Tibial nerve (tissue), 4 donors: ENCODE results near the gene RBFOX1. TPM values are rescaled to one million over a fixed set of nuclear protein-coding genes. Genes with fewer than 3 reads are reported as not detected.

ENCODE experiments used
- DNase-seq, 2 donors: peaks; one replicate each; pipeline ENCODE4 v3.0.0-alpha.2; 2019; ENCODE audit warnings: low spot score in 2 of 2
- H3K27ac ChIP-seq, 4 donors: fragments of 200-600 bp; sonication (generic) in 3 of 4; one replicate each; pipeline ENCODE4 v1.5.1; 2017 to 2019; ENCODE audit warnings: mild to moderate bottlenecking in 1 of 4
- H3K27me3 ChIP-seq, 2 donors: fragments of 200-600 bp; sonication (generic) in 1 of 2; one replicate each; pipeline versions ENCODE4 v1.5.1 to v1.6.0; 2017 to 2019
- H3K36me3 ChIP-seq, 3 donors: fragments of 200-600 bp; sonication (generic); one replicate each; pipeline ENCODE4 v1.5.1; 2018 to 2019
- H3K4me1 ChIP-seq, 4 donors: fragments of 200-600 bp; sonication (generic) in 3 of 4; one replicate each; pipeline ENCODE4 v1.5.1; 2017 to 2019
- H3K4me3 ChIP-seq, 4 donors: fragments of 200-600 bp; sonication (generic) in 3 of 4; one replicate each; pipeline ENCODE4 v1.5.1; 2017 to 2019; ENCODE audit warnings: mild to moderate bottlenecking in 1 of 4, moderate library complexity in 1 of 4
- H3K9me3 ChIP-seq, 4 donors: fragments of 200-600 bp; sonication (generic) in 3 of 4; one replicate each; pipeline ENCODE4 v1.5.1; 2017 to 2019
- EP300 ChIP-seq, 2 donors: sonication (generic); formaldehyde crosslinking; IDR thresholded peaks; one replicate each; pipeline ENCODE4 v1.6.1; 2017; ENCODE audit warnings: antibody characterized with exemption in 2 of 2, mild to moderate bottlenecking in 1 of 2
- POLR2A ChIP-seq, 2 donors: fragments of 450-650 bp; IDR thresholded peaks; one replicate each; pipeline ENCODE4 v1.6.1; 2017; ENCODE audit warnings: antibody characterized with exemption in 2 of 2, mild to moderate bottlenecking in 2 of 2, moderate library complexity in 2 of 2
- WGBS, 2 donors: methylation state at CpG; one replicate each; pipeline ENCODE4 v1.1.5; 2018; 5-methylcytosine and 5-hydroxymethylcytosine counted together
- total RNA-seq, 4 donors: library from RNA; depleted of rRNA; stranded (reverse); fragments of >200 nt; gene quantifications; one replicate each; pipeline ENCODE4 v1.1.0, GENCODE V29; 2016
- TF ChIP-seq, protein P1 (sequence below), 5 experiments: fragments of 200-600 bp in 3 of 5; fragments of 450-650 bp in 2 of 5; sonication (generic) in 3 of 5; IDR thresholded peaks; one replicate each; pipeline ENCODE4 v1.5.1; 2016 to 2019; ENCODE audit warnings: antibody characterized with exemption in 5 of 5, mild to moderate bottlenecking in 3 of 5, moderate library complexity in 2 of 5

RBFOX1 gene
- total RNA-seq, 4 donors from 2014 or later = 0.22 to 2.1 (median 1.3) TPM; not detected in 1

- no peak for DNase-seq
- H3K27ac ChIP-seq = no peak overlapping the region
- no peaks in the 10 kb centered on the region for H3K9me3 ChIP-seq
- H3K4me1 ChIP-seq = no peaks in the 10 kb centered on the region
- no peak for TF ChIP-seq POLR2A (IDR thresholded peaks at IDR 0.05)
- TF ChIP-seq EP300 (IDR thresholded peaks at IDR 0.05) = no peak
- TF ChIP-seq, protein P1, sequence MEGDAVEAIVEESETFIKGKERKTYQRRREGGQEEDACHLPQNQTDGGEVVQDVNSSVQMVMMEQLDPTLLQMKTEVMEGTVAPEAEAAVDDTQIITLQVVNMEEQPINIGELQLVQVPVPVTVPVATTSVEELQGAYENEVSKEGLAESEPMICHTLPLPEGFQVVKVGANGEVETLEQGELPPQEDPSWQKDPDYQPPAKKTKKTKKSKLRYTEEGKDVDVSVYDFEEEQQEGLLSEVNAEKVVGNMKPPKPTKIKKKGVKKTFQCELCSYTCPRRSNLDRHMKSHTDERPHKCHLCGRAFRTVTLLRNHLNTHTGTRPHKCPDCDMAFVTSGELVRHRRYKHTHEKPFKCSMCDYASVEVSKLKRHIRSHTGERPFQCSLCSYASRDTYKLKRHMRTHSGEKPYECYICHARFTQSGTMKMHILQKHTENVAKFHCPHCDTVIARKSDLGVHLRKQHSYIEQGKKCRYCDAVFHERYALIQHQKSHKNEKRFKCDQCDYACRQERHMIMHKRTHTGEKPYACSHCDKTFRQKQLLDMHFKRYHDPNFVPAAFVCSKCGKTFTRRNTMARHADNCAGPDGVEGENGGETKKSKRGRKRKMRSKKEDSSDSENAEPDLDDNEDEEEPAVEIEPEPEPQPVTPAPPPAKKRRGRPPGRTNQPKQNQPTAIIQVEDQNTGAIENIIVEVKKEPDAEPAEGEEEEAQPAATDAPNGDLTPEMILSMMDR (IDR thresholded peaks at IDR 0.05) = no peak
- no peak overlapping the region for H3K4me3 ChIP-seq
- no peaks in the 10 kb centered on the region for H3K27me3 ChIP-seq
- WGBS, 2 donors = 89 to 92% methylated on average over 3 of the region's 3 CpGs
- H3K36me3 ChIP-seq = no peaks in the 10 kb centered on the region
These were observed 171.0 kb downstream of the RBFOX1 start for GRCh38 chr16:7503666-7504065.

- H3K4me1 ChIP-seq = no peaks in the 10 kb centered on the region
- whole genome bisulfite sequencing, 2 donors = 85 to 86% methylated on average over 8 of the region's 8 CpGs
- no peaks in the 10 kb centered on the region for H3K9me3 ChIP-seq
- H3K27me3 ChIP-seq = no peaks in the 10 kb centered on the region
- H3K27ac ChIP-seq = no peak overlapping the region
- TF ChIP-seq, protein P1 (IDR thresholded peaks at IDR 0.05) = no peak
- TF ChIP-seq EP300 (IDR thresholded peaks at IDR 0.05) (no peak), POLR2A (IDR thresholded peaks at IDR 0.05) (no peak)
- no peaks in the 10 kb centered on the region for H3K36me3 ChIP-seq
- no peak for DNase-seq
- no peak overlapping the region for H3K4me3 ChIP-seq
These were observed 172.2 kb downstream of the RBFOX1 start for GRCh38 chr16:7504844-7505243.

- TF ChIP-seq POLR2A (IDR thresholded peaks at IDR 0.05) = no peak
- TF ChIP-seq EP300 (IDR thresholded peaks at IDR 0.05) = no peak
- TF ChIP-seq, protein P1 (IDR thresholded peaks at IDR 0.05) = no peak
- no peaks in the 10 kb centered on the region for H3K36me3 ChIP-seq
- H3K4me1 ChIP-seq = no peaks in the 10 kb centered on the region
- 76 to 81% methylated on average over 4 of the region's 4 CpGs for WGBS, 2 donors
- H3K27me3 ChIP-seq = no peaks in the 10 kb centered on the region
- no peaks in the 10 kb centered on the region for H3K9me3 ChIP-seq
- no peak overlapping the region for H3K27ac ChIP-seq
- no peak for DNase-seq
- no peak overlapping the region for H3K4me3 ChIP-seq
These were observed 172.8 kb downstream of the RBFOX1 start for GRCh38 chr16:7505495-7505894.

DNA sequence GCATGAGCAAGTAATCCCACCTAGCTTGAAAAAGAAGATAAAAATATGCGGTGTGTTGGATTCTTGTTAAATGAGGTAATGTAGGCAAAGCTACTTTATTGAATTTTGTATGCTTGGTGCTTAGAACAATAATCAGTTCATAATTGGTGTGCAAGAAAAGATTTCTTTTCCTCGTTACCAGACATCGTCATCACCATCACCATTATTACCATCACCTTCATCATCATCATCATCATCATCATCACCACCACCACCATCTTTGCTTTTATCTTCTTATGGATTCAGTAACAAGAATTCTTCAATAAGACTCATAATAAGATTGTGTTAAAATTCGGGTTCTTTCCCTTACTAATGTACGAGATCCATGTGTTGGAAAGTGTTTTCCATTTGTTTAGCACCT is 173.7 kb downstream of the RBFOX1 start:
- H3K4me3 ChIP-seq = no peak overlapping the region
- no peaks in the 10 kb centered on the region for H3K9me3 ChIP-seq
- no peaks in the 10 kb centered on the region for H3K27me3 ChIP-seq
- DNase-seq = no peak
- no peaks in the 10 kb centered on the region for H3K4me1 ChIP-seq
- 86 to 89% methylated on average over 5 of the region's 5 CpGs for WGBS, 2 donors
- TF ChIP-seq, protein P1 (IDR thresholded peaks at IDR 0.05) = no peak
- TF ChIP-seq EP300 (IDR thresholded peaks at IDR 0.05) = no peak
- no peak for TF ChIP-seq POLR2A (IDR thresholded peaks at IDR 0.05)
- no peak overlapping the region for H3K27ac ChIP-seq
- H3K36me3 ChIP-seq = no peaks in the 10 kb centered on the region

- H3K27ac ChIP-seq = no peak overlapping the region
- no peaks in the 10 kb centered on the region for H3K4me1 ChIP-seq
- no peak for DNase-seq
- 80 to 81% methylated on average over 3 of the region's 3 CpGs for WGBS, 2 donors
- no peaks in the 10 kb centered on the region for H3K36me3 ChIP-seq
- H3K4me3 ChIP-seq = no peak overlapping the region
- no peaks in the 10 kb centered on the region for H3K27me3 ChIP-seq
- TF ChIP-seq, protein P1 (IDR thresholded peaks at IDR 0.05) = no peak
- TF ChIP-seq EP300 (IDR thresholded peaks at IDR 0.05) = no peak
- no peak for TF ChIP-seq POLR2A (IDR thresholded peaks at IDR 0.05)
- no peaks in the 10 kb centered on the region for H3K9me3 ChIP-seq
These were observed 176.0 kb downstream of the RBFOX1 start for GRCh38 chr16:7508656-7509055.
